Hematopoietic multipotent progenitor cell treated with erythropoietin and hydrocortisone succinate and interleukin-3 and kit ligand, for 8 days (in vitro differentiated cells): Measurements from ENCODE around the gene TNFRSF11A.

Source experiments
- DNase-seq: peaks from one replicate; pipeline ENCODE4 v3.0.0-alpha.2; 2015

TNFRSF11A gene

GRCh38 chr18:62345909-62346308 is 20.8 kb downstream of the TNFRSF11A start:
- DNase-seq = no peak

GRCh38 chr18:62346333-62347088 is 21.4 kb downstream of the TNFRSF11A start:
- DNase-seq = no peak

DNA sequence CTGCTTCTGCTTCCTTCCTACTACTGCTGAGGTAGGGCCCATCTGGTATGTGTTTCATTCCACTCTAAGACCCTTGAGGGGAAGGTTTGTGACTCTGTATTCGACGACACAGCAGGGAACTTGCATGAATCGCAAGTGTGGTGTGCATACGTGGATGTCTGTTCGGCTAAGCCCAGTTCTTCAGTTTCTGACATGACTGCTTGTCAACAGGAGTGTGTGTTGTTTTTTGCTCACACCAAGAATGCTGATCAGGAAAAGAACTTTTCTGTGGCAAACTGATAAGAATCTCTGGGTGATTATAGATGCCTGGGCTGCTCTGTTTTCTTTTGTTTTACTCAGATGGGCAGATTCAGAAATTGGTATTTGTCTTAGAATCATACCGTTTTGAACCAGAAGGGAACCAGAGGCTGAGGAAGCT is 22.0 kb downstream of the TNFRSF11A start:
- no peak for DNase-seq

DNA sequence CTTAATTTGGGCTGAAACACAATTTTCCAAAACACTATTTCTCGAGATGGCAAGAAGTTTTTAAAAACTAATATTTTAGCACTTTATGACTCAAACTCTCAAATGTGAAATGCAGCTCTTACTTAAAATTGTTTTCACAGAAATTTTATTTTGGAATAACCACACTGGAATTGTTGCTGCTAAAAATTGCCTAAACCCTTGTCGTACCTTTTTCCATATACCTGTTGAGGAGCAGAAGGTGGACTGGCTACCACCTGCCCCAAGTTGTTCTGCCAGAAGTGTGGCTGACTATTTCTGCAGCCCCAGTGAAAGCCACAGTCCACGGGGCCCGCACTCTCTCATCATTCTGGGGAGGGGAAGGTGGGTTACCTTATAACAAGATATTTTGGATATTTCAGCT is 23.4 kb downstream of the TNFRSF11A start:
- no peak for DNase-seq

DNA sequence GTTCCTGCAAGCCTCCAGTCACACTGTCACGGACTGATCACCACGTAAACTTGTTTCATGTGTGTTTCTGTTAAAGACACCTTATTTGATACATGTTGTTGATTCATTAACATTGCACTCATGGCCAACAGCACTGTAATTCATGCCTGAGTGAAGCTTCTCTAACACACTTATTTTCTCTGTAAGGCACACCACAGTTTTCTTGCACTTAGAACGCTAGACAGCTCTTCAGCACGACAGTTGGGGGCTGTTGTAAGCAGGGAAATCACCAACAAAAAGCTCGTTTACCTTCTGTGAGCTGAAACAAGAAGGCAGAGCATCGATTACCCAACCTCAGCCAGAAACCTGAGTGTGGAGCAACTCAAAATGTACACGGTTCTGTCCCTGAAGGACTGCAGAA is 28.1 kb downstream of the TNFRSF11A start:
- DNase-seq = no peak

DNA sequence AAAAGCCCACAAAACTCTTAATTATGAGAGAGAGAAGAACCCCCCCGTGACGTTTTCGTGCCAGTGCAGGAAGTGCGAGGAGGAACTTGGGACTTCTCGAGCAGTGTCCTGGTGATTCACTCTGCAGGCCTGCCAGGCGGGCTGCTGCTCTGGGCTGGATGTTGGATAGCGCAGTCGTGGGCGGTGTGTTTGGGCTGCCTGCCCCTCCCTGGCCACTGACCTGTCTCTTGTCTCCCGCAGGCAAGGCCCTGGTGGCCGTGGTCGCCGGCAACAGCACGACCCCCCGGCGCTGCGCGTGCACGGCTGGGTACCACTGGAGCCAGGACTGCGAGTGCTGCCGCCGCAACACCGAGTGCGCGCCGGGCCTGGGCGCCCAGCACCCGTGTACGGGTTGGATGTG is 29.0 kb downstream of the TNFRSF11A start:
- no peak for DNase-seq

- no peak for DNase-seq
These were observed 32.1 kb downstream of the TNFRSF11A start for GRCh38 chr18:62357079-62357719.

GRCh38 chr18:62360805-62361204 is 35.7 kb downstream of the TNFRSF11A start:
- DNase-seq = no peak

GRCh38 chr18:62361288-62361687 is 36.2 kb downstream of the TNFRSF11A start:
- DNase-seq = no peak

DNA sequence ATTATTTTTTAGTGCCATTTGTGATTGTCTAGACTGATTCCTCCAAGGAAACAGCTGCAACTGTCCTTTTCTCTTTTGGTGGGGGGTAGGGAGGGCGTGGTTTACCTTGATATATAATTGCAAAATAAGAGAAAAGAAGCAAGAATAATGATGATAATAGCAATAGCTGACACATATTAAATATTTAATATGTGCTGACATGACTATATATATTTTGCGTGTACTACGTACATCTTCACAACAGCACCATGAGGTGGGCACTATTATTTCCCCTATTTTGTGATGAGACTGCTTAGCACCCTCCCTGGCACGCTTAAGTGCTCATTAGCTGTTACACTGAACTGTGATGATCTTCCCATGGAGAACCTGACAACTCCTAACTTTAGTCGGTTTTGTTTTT is 39.4 kb downstream of the TNFRSF11A start:
- DNase-seq = no peak

DNA sequence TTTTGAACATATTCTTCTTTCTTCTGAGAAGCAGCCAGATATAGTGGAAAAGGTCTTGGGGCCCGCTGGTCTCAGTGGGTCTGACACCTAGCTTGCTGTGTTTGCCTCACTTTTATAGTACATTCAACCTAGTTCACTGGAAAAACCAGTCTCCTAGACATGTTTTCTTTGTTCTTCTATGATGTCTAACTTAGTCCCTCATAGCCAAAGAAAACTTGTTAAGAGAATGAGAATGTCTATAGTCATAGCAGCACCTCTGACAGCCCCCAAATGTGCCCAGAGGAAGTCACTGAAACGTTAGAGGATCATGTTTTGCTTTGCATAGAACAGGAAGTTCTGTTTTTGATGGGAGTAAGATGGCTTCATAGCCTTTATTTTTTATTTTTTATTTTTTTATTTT is 40.3 kb downstream of the TNFRSF11A start:
- no peak for DNase-seq

DNA sequence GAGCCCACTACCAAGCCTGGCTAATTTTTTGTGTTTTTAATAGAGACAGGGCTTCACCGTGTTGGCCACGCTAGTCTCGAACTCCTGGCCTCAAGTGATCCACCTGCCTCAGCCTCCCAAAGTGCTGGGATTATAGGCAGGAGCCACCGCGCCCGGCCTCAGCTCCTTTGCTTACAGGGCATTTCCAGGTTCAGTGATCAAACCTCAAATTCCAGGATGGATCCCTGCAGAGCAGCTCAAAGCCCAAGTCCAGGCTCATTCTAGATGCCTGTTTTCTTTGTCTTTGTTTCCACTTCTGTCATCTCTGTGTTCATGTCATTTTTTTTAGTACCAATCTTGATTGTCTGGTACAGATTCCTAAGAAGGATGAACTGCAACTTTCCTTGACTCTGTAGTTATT is 41.9 kb downstream of the TNFRSF11A start:
- no peak for DNase-seq

GRCh38 chr18:62368100-62368499 is 43.0 kb downstream of the TNFRSF11A start:
- no peak for DNase-seq

DNA sequence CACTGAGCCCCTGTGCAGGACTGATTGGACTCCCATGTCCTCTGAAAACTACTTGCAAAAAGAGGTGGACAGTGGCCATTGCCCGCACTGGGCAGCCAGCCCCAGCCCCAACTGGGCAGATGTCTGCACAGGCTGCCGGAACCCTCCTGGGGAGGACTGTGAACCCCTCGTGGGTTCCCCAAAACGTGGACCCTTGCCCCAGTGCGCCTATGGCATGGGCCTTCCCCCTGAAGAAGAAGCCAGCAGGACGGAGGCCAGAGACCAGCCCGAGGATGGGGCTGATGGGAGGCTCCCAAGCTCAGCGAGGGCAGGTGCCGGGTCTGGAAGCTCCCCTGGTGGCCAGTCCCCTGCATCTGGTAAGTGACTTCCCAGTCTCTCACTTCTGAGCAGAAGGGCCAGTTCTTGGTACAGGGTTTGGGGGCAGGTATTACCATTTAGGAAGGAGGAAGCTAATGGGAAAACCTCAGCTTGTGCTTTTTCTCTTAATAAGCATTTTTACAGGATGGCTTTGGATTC is 44.1 kb downstream of the TNFRSF11A start:
- DNase-seq = no peak

GRCh38 chr18:62370366-62370765 is 45.3 kb downstream of the TNFRSF11A start:
- no peak for DNase-seq

- no peak for DNase-seq
These were observed 46.3 kb downstream of the TNFRSF11A start for GRCh38 chr18:62371436-62371835.

DNA sequence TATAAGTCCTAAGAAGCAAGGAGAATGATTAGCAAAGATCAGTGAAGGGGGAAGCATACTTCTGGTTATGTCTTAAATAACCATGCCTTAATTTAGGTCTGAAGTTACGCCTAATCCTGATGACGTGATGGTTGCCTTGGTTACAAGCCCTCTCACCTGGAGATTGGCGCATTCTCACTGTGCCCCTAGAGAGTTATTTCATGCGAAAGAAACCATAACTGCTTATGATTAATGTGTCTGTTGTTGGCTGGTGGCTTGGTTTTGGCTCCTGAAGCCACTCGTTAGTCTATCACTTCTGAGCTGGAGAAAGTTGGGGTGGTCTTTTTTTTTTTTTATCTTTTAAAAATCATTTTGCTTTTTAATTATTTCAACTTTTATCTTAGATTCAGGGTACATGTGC is 47.0 kb downstream of the TNFRSF11A start:
- DNase-seq = no peak

- no peak for DNase-seq
These were observed 47.8 kb downstream of the TNFRSF11A start for GRCh38 chr18:62372882-62373281.

DNA sequence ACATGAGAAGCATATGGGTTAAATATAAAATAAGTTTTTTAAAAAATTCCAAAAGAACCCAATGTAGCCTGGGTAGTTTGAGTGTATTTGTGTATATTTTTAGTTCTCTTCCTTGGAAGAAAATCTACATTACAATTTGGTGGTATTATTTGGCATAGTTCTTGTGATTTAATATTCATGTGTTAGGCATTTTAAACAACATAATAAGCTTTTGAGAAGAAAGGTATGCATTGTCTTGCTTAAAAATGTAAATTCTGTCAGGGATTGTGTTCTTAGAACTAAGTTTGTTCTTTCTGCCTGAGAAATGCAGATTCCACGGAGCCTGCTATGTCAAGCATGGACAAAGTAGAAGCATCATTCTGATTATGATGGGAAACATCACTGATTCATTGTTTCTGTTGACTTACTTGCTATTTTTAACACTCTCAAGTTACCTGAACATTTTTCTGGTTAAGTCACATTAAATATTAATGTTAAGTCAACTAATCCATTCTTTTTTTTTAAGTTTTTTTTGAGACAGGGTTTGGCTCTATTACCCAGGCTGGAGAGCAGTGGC is 49.4 kb downstream of the TNFRSF11A start:
- DNase-seq = no peak

- DNase-seq = no peak
These were observed 52.2 kb downstream of the TNFRSF11A start for GRCh38 chr18:62377131-62377807.

GRCh38 chr18:62379051-62379450 is 53.9 kb downstream of the TNFRSF11A start:
- DNase-seq = no peak

- no peak for DNase-seq
These were observed 56.3 kb downstream of the TNFRSF11A start for GRCh38 chr18:62381373-62381772.

DNA sequence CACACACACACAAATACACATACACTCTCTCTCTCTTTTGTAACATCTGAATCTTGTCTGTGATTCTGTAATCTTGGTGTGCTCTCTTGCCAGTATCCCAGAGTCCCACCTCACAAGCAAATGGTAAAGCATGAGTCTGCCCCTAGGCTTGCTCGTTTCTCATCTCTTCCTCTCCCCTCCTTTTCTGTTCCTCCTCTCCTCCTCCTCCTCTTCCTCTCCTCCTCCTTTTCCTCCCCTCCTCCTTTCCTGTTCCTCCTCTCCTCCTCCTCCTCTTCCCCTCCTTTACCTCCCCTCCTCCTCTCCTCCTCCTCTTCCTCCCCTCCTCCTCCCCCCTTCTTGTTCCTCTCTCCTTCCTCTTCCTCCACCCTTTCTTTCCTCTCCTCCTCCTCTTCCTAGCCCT is 59.0 kb downstream of the TNFRSF11A start:
- DNase-seq = no peak
